GM21723 (cell line): ENCODE data around the gene SGMS1.
"Not testable (repeated sequence)": the region's sequence is repeated elsewhere in the genome, so short reads cannot be mapped to it uniquely, and the experiment has no call there.

Experiments
- ATAC-seq: cut with Tn5 transposase; IDR thresholded peaks from one replicate; pipeline ENCODE4 v1.9.1; 2021; ENCODE audit warnings: mild to moderate bottlenecking, moderate library complexity; ENCODE audit not compliant: unreplicated experiment

The SGMS1 gene

DNA sequence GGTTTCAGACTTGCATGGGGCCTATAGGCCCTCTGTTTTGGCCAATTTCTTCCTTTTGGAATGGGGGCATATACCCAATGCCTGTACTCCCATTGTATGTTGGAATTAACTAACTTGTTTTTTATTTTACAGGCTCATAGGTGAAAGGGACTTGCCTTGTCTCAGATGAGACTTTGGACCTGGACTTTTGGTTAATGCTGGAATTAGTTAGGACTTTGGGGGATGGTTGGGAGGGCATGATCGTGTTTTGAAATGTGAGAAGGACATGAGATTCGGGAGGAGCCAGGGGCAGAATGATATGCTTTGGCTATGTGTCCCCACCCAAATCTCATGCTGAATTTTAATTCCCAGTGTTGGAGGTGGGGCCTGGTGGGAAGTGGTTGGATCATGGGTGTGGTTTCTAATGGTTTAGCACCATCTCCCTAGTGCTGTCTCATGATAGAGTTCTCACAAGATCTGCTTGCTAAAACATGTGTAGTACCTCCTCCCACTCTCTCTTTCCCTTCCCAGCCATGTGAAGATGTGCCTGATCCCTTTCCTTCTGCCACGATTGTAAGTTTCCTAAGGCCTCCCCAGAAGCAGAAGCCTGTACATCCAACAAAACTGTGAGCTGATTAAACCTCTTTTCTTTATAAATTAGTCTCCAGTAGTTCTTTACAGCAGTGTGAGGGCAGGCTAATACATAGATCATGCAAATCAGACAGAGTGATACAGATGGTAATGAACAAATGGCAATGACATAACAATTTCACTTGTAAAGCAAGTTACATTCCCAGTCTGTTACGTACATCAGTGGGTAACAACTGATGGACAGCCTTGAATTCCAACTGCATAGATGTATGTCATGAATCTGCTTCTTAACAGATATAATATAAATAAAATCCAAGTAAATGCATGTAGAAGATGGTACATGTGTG, 146.2 kb downstream of the SGMS1 start:
- ATAC-seq = no peak

DNA sequence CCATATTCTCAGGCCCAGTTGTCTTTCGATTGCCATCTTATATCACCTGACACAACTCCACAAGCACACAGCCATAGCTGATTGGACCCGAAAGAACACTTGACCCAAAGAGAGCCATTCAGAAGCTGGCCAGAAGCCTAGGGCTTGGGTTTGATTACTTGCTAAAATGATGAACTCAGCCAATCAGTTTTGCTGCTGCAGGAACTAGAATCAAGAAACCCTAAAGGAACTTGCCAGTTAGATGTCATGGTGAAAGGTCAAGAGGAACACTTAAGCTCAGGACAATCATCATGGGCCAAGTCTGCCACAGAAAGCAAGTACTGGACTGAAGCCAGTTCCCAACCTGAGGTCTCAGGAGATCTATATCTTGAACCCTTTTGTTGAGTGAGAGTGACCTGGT, 150.0 kb downstream of the SGMS1 start:
- ATAC-seq = no peak

DNA sequence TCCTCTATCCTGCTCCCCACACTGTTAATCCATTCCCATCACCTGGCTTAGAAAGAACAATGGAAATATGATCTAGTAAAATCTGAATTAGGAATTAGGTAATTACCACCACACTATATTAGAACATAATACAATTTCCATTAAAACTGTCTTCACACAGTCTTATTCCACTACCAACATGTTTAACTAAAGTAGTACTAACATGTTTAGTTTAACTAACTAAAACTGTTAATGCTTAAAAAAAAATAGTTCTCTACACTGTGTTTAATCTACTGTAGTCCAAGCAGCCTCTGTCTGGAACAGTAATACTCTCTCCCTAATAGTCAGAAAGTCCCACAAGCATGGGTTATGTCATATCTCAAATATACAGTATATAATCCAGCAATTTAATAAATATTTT, 150.8 kb downstream of the SGMS1 start:
- ATAC-seq = no peak

DNA sequence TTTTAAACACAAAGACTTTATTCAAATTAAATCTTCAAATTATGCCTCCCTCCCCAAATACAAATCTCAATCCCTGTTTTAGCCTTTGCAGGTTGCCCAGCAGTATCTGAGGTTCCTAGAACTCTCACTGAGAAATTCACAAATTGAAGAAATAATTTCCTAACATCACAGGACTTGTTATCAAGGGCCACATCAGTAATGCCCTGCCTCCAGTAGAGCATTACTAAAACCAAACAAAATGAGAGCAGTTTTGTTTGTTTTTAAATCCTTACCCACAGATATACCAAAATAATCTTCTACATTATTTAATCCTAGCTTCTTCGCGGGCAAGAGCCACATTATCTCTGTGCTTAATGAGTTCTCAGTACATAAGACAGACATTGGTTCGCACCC, 152.2 kb downstream of the SGMS1 start:
- ATAC-seq = no peak

DNA sequence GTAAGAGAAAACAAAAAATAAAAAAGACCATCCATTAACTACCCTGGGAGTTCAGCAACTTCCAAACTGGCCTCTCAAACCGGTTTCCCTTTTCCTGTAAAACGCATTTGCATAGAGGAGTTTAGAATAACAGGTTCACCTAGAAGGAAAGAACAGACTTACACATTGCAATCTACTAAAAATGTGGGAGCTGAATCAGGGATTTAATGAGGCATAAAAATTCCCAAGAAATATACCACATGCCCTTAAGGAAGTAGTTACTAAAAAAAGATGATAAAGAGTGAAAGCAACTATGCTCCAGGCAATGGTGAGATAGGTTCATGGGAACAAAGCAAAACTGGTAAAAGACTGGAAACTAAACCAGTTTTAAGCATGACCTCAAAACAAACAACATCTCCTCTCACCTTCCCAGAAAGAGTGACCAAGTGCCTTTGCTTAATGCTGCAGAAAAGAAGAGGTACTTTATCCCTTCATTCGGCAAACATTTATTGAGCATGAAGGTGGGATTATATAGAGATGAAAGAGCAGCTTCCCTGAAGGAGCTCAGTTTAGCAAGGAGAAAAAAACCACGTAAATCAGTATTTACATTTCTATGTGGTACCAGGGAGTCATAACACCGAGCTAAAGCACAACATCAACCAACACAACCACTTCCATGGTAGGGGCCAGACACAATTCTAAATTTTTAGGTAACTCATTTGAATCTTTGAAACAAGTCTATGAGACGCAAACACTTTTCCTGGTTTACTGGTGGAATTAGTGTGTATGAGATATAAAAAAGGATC, 152.8 kb downstream of the SGMS1 start:
- ATAC-seq = no peak

DNA sequence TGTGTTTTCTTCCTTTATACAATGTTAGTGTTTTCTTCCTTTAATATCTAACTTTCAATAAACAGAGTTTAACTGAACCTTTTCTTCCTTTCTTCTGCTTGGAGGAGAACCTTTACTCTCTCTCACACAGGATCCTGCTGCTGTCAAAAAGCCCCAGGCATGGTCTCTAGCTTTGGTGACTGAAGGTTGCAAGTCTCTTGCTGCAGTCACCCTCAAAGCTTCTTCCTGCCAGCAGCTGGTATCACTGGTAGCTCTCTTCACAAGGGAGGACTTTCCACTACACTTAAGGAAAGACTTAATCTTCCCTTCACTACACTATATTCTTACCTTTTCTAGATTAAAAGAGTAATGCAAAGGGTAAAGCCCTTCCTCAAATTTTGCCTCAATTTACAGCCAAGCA, 153.4 kb downstream of the SGMS1 start:
- ATAC-seq = peak; percentile 70

DNA sequence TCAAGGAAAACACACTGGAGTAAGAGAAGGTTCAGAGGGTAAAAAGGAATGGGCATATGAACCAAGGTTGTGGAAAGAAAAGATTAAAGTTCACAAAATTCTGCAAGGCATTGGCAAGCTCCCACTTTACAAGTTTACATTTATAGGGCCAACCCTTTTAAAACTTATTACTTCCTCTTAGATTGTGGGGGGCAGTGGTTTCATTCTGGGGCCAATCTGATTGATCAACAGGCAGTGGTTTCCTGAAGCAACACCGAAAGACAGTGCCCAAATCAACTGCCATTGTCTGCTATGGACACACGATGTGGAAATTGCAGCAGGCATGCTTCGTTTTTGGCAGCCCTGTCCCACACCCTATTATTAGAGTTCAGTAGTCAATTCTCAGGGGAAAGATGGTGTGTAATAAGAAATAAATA, 154.0 kb downstream of the SGMS1 start:
- ATAC-seq = peak; percentile 37

DNA sequence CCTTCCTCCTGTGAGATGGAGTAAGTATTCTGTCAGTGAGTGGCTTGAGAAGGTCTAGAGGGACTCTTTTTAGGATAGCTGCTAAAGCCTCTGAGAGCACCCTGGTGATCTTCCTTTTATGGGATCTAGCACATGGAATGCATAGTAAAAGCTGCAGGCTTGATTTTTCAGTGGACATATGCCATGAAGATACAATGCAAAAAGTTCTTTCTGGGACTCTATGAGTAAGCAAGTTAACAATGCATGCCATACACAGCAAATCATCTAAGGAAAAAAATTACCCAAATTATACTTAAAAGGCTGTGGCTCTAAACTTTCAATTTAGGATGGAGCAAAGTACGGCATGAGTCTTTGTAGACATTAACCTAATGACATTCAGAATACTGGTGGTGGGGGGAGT, 154.5 kb downstream of the SGMS1 start:
- ATAC-seq = no peak

DNA sequence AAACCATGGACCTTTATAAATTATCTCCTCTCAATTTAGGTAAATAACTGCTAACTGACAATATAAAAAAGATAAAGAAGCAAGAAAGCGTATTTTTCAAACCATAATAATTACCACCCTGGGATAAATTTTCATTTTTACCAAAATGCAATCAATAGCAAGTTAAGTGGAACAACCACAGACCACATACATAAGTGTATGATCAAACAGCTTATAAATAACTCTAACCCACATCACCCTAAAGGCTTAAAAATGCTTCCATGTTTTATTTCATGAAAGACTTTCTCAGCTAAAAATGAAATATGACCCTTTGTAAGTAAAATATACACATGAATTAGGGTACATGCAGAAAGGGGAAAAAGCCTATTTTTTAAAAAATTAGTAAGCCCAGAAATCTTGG, 156.5 kb downstream of the SGMS1 start:
- no peak for ATAC-seq

DNA sequence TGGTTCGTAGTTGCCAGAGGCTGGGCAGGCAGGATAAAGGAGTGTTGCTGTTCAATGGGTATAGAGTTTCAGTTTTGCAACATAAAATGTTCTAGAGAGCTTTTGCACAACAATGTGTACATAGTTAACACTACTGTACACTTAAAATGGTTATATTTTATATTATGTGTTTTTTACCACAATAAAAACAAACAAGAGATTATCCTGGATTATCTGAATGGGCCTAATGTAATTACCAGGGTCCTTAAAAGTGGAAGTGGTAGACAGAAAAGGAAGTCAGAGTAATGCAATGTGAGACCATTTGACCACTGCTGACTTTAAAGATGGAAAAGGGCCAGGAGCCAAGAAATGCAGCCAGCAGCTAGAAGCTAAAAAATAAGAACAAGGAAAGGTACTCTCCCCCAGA, 159.7 kb downstream of the SGMS1 start:
- ATAC-seq = no peak

DNA sequence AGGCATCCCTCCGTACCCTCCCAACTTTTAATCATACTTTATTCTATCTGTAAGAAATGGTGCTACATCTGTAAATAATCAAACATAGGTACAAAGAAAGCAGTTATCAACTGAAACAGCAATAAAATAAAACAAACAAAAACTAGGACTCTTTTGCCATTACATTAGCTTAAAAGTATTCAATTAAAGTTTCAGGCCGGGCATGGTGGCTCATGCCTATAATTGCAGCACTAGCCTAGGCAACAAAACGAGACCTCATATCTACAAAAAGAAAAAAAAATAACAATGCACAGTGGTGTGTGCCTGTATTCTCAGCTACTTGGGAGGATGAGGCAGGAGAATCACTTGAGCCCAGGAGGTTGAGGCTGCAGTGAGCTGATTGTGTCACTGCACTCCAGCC, 161.9 kb downstream of the SGMS1 start:
- ATAC-seq = no peak

DNA sequence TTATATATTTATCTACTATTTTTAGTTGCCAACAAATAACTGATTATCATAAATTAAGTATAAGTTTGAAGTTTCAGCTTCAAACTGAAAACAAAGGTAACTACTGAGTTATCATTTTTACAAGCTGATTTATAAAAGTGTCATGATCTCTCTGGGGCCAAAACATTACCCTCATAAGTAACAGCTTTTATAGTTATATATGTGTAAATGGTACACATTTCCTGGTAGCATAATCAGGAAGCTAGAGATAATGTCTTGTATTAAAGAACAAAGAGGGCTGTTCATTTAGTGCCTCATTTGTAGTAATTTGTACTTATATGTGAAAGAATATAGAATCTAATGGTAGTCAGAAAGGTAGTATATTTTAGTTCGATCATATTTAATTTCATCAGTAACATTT, 162.6 kb downstream of the SGMS1 start:
- no peak for ATAC-seq

DNA sequence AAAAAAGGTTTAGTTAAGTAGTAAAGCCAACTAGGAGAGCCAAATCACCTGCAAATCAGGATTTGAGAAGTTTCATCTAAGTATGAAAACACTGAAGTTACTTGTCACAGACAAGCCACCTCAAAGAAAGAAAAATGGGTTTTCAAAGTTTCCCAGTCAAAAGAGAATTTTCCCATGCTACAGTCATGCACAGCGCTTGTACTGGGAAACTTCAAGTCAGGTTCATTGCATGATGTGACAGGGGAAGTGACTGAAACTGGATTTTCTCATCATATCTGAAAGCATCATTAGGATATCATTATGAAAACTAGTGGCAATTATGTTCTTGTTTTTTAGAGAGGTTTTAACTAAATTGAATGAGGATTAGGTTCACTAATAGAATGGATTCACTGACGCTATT, 167.0 kb downstream of the SGMS1 start:
- peak; percentile 51 for ATAC-seq

DNA sequence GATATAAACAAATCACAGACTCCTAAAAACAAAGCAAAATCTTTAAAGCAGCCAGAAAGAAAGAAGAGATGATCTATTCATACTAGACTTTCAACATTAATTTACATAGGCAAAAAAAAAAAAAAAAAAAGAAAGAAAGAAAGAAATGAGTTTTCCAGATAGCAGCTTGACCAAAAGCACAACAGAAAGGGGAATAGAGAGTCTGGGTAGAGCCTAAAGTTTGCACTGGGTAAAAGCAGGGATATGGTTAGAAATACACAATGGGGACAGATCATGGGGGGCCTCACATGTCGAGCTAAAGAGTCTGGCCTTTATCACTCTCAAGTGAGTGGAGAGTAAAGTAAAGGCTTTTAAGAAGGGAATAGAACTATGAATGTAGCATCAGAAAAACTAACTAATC, 169.8 kb downstream of the SGMS1 start:
- peak; percentile 32 for ATAC-seq

DNA sequence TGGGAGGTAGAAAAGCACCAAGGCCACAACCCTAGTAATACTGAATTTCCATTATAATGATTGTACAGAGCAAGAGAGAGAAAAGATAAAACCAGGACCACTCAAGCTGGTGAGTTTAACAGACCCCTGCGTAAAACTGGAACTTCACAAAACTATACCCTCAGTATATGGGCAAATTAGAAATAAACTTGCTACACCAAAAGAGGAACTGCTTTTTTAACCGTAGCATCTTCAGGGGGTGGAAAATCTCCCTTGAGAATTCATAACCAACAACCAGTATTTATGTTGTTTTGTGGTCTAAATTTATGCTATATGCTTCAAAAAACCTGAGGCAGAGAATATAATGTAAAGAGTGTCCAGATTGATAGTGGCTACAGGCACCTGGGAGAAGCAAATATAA, 171.2 kb downstream of the SGMS1 start:
- ATAC-seq = peak; percentile 46

DNA sequence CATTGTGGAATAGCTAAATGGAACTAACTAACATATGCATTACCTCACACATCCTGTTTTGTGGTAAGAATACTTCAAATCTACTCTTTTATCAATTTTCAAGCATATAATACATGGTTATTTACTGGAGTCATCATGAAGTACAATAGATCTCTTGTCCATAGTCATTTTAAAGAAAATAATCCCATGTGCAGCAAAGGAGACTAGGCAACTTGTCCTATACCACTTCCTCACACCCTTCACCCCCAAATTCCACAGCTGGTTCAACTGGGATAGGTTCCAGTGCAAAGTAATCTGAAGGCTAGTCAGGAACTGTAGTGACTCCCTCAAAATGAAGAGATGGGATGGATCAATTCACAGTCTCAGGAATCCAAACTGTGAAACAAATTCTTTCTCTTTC, 176.1 kb downstream of the SGMS1 start:
- no peak for ATAC-seq

DNA sequence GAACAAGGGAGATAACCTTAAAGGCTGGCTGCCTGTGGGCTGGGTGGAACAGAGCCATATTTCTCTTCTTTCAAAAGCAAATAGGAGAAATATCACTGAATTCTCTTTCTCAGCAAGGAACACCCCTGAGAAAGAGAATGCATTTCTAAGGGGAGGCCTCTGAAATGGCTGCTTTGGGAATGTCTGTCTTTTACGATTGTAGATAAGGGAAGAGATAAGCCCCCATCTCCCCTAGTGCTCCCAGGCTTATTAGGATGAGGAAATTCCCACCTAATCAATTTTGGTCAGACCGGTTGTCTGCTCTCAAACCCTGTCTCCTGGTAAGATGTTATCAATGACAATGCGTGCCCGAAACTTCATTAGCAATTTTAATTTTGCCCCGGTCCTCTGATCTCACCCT, 178.0 kb downstream of the SGMS1 start:
- not testable (repeated sequence) for ATAC-seq

DNA sequence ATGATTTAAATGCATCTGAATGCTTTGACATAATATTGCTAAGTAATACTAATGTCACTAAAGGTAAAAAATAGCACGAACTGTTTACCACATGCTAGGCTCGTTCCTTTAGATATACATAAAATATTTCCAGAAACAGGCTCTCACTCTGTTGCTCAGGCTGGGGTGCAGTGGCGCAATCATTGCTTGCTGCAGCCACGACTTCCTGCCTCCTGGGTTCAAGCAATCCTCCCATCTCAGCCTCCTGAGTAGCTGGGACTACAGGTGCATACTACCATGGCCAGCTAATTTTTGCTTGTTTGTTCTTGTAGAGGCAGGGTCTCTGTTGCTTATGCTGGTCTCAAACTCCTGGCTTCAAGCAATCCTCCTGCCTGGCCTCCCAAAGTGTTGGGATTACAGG, 183.3 kb downstream of the SGMS1 start:
- no peak for ATAC-seq

DNA sequence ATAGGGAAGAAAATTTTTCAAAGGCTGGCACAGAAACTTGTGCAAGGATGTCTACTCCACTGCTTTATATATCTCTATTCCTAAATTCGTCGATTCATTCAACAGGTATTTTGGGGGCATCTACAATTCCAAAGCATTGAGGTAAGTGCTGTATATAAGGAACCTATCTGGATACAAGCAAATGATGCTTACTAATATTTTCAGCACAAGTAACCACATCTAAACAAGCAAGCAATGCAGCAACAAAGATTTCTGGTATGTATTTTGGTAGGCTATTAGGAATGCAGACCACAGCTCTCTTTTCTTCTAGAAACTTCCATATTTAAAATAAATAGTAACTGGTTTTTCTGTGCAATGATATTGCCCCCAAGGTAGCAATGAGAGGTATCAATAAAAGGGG, 183.9 kb downstream of the SGMS1 start:
- no peak for ATAC-seq

DNA sequence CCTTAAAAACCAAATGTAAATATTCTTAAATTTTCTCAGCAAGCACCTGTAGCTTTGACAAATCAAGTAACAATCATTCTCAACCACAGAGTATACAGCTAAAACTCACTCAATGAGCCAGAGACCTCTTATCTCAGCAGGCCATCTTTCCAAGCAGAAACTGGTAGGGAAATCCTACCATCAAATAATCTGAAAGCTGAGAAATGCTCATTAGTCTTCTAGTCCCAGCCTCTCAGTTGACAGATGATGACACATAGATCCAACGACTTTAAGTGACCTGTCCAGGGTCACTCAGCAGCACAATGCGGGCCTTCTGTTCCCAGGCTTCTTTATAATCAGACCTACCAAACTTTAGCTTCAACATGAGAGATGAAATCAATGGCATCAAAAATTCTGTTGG, 184.6 kb downstream of the SGMS1 start:
- no peak for ATAC-seq

DNA sequence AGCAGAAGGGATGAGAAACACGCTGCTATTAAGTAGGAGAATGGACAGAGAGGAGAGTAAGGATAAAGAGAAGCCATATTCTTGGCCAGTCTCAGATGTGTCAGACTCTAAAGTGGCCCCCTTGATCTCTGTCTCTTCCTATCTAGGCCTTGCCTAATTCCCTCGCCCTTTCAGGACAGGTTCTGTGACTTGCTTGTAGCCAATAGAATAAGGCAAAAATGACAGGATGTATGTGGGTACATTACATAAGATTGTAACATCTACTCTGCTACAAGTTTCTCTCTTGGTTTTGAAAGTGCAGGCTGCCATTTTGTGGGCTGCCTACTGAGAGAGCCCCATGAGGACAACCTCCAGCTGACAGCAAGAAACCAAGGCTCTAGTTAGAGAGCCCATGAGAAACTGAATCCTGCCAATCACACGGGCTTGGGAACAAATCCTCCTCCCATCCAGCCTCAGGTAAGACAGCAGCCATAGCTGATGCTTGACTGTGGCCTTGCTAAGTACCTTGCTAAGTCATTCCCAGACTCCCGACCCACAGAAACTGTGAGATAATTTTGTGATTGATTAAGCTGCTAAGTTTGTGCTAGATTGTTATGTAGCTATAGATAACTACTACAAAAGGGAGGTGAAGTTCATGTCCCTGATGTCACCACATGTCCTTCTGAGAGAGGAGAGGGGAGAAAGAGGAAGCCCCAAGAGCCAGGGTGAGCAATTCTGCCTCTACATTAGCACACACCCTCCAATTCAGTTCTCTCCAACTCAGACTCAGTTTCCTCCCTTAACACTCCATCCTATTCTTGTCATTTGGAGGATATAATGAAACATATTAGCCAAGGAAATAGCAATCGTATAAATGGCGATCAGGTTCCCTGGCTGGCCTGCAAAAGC, 185.5 kb downstream of the SGMS1 start:
- ATAC-seq = no peak
